Activated gamma-delta T cell treated with anti-CD3 and anti-CD28 coated beads, Interleukin-2, amount 50 U/mL, for 16 hours (primary cell): ENCODE measurements around the gene HLCS.

Experiments
- DNase-seq: peaks from one replicate; pipeline ENCODE4 v3.0.0-alpha.2; 2020; ENCODE audit warnings: low read depth

Gene HLCS

DNA sequence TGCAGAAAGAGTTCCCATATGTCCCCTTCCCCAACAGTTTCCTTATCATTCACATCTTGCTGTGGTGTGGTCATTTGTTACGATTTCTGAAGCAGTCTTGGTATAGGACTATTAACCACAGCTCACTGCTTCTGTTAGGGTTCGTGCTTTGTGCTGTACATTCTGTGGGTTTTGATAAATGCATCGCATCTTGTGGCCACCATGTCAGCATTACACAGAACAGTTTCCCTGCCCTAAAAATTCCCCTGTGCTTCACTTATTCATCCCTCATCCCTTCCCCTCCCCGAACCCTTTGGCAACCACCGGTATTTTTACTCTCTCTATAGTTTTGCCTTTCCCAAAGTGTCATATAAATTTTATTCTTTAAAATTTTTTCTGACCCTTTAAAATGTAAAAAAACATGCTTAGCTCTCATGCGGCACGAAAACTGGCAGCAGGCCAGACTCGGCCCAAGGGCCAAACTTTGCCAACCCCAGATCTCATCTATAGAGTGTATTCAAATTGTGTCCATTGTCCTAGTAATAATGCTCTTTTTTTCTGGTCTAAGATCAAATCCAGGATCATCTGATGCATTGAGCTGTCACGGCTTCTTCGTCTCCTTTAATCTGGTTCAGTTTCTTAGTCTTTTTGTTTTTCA lies 189.4 kb downstream of the HLCS start:
- DNase-seq = no peak

DNA sequence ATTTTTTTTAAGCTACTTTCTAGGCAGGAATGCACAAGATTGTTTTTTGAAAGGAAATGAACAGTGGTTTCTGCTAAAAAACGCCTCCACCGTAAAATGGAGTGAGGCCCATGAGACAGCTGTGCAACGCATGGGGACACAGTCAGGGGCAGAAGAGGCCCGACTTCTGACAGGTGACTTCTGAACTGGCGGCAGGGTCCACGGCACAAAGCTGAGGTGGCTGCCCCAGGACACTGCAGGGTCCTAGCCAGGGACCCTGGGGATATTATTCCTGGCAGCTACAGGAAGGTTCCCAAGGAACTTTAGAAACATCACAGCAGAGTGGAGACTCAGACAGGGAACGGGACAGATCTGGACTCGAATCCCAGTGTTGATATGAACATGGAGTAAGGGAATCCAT lies 192.5 kb downstream of the HLCS start:
- DNase-seq = no peak

GRCh38 chr21:36773117-36773516 lies 193.4 kb downstream of the HLCS start:
- no peak for DNase-seq

- DNase-seq = no peak
Observed at GRCh38 chr21:36769051-36769839, 197.2 kb downstream of the HLCS start.

GRCh38 chr21:36768496-36768895 lies 198.0 kb downstream of the HLCS start:
- DNase-seq = no peak

- no peak for DNase-seq
Observed at GRCh38 chr21:36767096-36767495, 199.4 kb downstream of the HLCS start.

DNA sequence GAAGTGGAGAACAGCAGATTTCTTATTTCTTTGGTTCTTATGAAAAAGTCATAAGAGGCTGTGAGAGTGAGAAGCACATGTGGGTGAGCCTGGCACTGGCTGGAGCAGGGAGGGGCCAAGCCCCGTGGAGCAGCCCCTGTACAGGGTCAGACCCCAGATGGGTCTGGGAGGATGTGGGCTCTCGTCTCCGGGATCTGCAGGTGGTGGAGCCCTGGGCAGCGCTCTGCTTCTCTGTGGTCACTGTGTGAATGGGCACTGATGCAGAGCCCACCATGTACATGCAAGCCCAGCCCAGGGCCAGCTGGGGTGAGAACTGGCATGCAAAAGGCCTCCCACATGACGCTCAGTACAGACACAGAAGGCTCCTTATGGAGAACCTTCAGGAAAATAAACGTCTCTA lies 200.0 kb downstream of the HLCS start:
- DNase-seq = no peak

DNA sequence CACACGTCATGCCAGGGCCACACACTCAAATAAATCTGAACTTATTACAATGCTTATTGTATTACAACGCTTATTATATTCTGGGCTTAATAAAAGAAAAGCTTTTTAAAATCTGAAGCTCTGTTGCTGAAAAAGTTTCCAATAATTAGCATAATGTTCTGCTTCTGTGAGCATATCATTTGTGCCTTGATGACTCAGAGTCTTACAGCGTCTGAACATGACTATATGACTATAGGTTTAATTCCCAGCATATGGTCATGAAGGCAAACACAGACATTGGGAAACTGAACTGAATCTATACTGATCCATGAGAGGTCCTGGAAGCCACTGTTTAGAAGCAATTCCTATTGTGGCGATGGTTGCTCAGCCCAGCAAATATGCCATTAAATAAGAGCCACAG lies 201.2 kb downstream of the HLCS start:
- no peak for DNase-seq

GRCh38 chr21:36763305-36763704 lies 203.2 kb downstream of the HLCS start:
- DNase-seq = no peak

GRCh38 chr21:36762642-36763041 lies 203.8 kb downstream of the HLCS start:
- no peak for DNase-seq

- DNase-seq = no peak
Observed at GRCh38 chr21:36761685-36762084, 204.8 kb downstream of the HLCS start.

- no peak for DNase-seq
Observed at GRCh38 chr21:36759348-36760083, 207.0 kb downstream of the HLCS start.

- DNase-seq = no peak
Observed at GRCh38 chr21:36757196-36757595, 209.3 kb downstream of the HLCS start.

GRCh38 chr21:36756527-36756926 lies 209.9 kb downstream of the HLCS start:
- DNase-seq = no peak

- DNase-seq = no peak
Observed at GRCh38 chr21:36754241-36754898, 212.1 kb downstream of the HLCS start.

DNA sequence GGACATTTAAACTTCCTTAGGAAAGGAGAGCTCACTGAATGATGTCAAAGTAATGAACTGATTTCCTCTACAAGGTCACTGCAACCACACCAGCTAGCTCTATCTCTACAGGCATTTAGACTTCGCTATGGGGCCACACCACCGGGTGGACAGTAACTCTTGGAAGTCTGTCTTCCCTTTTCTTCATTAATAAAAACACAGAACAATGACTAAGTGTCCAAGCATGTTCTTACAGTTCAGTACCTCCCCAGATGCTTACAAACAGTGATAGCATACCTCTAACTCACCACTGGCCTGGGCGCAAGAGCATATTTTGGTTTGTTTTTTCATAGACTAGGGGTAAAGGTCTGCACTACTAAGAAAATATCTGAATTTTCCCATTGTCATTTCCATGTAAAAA lies 212.9 kb downstream of the HLCS start:
- DNase-seq = no peak

GRCh38 chr21:36751383-36751782 lies 215.1 kb downstream of the HLCS start:
- no peak for DNase-seq

- DNase-seq = no peak
Observed at GRCh38 chr21:36750576-36750959, 215.9 kb downstream of the HLCS start.

GRCh38 chr21:36749935-36750575 lies 216.4 kb downstream of the HLCS start:
- DNase-seq = no peak

- DNase-seq = no peak
Observed at GRCh38 chr21:36747815-36748383, 218.6 kb downstream of the HLCS start.

GRCh38 chr21:36747041-36747814 lies 219.2 kb downstream of the HLCS start:
- DNase-seq = no peak
